Glomerular endothelial cell (primary cell): Measurements from ENCODE around the gene RALY. TPM values are rescaled to one million over a fixed set of nuclear protein-coding genes. Genes with fewer than 3 reads are reported as not detected.

Source experiments
- DNase-seq: peaks from one replicate; pipeline ENCODE4 v3.0.0-alpha.2; 2011; ENCODE audit warnings: low read depth, low spot score; ENCODE audit errors: extremely low read depth
- total RNA-seq: library from RNA; depleted of rRNA; stranded (reverse); fragments of >200 nt; gene quantifications from 2 replicates; pipeline ENCODE4 v1.2.3, GENCODE V29; 2015

Gene RALY
- total RNA-seq, 1 donor from 2014 or later: 170 TPM

- DNase-seq: no peak
These were observed 7.9 kb upstream of the RALY start for GRCh38 chr20:33985830-33986229.

DNA sequence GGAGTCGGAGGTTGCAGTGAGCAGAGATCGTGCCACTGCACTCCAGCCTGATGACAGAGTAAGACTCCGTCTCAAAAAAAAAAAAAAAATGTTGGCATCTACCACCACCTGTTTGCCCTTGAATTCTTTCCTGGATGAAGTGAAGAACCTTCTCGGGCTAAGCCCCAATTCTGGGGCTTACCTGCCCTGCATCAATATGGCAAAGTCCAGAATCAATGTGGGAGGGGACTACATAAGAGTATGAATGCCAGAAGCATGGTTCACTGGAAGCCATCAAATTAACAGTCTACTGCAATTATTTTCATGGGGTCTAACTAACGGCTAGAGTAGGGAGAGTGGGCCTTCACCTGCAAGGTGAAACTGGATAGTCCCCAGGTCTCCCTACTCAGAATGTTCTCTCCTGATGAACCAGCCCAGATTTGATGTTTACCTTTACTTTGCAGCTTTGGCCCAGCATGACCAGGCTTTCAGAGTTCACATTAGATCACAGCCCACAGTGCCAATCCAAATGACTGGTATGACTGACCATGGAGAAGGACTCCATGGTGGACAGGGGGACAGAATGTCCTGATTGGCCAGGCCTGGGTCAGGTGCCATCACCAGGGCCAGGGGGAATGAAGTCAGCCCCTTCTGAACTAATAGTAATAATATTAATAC is 7.0 kb upstream of the RALY start:
- DNase-seq: no peak

GRCh38 chr20:33990075-33990474 is 3.6 kb upstream of the RALY start:
- DNase-seq: no peak

DNA sequence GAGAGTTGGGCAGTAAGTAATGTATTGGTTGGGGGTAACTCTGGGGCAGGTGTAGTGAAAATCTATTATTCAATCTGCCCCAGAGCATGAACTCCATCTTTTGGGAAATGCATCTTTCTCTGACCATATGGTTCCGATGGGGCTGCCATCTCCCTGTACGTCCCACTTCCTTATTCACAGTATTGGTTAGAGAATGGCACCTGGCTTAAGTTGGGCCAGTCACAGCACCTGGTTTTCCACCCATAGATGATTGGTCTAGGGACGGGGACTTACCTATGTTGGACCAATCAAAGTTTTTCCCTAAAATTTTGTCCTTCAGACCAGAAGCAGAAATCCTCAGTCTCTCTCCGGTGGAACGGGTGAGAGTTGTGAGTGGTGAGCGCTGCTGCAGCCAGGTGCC is 2.2 kb upstream of the RALY start:
- no peak for DNase-seq

GRCh38 chr20:33992145-33992922 is 1.4 kb upstream of the RALY start:
- peak; percentile 3 for DNase-seq

GRCh38 chr20:33992923-33993575 is 662 bp upstream of the RALY start:
- DNase-seq: peak; percentile 88

DNA sequence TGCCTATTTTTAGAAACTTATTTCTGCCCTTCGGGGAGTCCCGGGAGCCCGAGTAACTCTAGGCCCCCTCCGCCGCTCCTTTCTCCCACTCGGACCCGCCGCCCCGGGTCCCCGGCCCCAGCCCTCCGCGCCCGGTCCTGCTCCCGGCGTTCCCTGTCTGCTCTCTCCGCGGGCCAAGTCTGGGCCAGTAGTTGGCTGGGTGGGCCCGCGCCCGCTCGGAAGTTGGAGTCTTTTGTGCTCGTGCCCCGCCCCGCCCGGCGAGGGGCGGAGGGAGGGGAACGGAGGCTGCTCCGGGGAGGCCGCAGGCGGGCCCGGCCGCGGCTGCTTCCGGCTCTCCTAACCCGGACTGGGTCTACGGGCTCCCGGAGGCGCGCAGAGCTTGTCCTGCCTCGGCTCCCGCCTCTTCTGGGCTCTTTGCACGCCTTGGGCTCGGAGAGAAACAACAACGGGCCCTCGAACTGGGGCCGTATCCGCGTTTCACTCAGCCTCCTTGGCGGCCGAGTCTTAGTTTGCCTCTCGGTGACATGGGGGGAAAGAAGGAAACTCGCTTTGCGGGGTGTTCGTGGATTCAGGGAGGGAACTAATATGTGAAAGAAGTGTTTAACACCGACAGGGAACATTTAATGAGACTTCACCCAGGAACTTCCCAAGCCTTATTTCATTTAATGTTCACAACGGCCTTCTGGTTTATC is 657 bp downstream of the RALY start:
- DNase-seq: no peak

GRCh38 chr20:33995053-33995831 is 1.5 kb downstream of the RALY start:
- no peak for DNase-seq

DNA sequence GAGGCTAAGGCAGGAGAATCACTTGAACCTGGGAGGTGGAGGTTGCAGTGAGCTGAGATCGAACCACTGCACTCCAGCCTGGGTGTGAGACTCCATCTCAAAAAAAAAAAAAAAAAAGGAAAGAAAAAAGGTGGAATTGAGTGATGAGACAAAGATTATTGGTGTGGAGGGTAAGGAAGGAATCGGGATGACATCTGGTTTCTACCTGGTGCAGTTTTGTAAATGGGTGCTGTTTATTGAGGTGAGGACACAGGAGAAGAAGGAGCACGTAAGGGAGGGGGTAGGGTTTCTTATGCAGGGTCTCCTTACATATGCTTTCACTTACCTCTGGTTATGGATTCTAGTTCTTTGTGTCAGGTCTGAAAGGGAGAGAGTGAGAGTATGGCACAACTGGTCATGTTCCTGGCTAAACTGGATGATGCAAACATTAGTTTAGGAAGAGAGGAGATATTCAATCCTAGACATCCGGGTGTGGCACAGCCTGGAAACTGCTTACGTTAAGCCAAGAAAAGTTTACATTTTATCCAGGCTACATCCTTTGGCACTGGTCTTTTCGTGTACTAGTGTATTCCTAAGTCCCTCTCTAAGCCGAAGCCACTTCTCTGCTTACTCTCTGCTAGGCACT is 5.4 kb downstream of the RALY start:
- DNase-seq: no peak

- DNase-seq: no peak
These were observed 7.7 kb downstream of the RALY start for GRCh38 chr20:34001378-34001777.

- no peak for DNase-seq
These were observed 10.5 kb downstream of the RALY start for GRCh38 chr20:34004227-34004626.

GRCh38 chr20:34004790-34005457 is 11.2 kb downstream of the RALY start:
- DNase-seq: no peak

- no peak for DNase-seq
These were observed 12.9 kb downstream of the RALY start for GRCh38 chr20:34006619-34007018.

GRCh38 chr20:34008477-34008876 is 14.8 kb downstream of the RALY start:
- DNase-seq: no peak

- DNase-seq: no peak
These were observed 16.8 kb downstream of the RALY start for GRCh38 chr20:34010405-34010931.

DNA sequence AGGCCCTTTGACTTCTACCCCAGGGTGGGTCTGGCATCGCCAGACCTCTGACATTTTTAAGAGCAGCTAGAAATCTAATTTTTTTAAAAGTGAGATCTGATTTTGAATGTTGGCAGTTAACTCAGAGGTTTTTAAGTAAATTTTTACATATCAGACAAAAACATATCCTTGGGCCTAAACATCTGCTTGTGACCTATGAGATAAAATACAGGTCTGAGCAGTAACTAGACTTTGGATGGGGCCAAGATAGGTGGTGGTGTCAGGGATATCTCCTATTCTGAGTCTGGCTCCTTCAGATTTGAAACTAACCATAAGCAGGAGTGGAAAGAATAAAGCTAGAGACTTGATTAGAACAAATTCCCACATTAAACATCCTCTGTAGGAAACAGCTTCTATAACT is 17.6 kb downstream of the RALY start:
- no peak for DNase-seq

DNA sequence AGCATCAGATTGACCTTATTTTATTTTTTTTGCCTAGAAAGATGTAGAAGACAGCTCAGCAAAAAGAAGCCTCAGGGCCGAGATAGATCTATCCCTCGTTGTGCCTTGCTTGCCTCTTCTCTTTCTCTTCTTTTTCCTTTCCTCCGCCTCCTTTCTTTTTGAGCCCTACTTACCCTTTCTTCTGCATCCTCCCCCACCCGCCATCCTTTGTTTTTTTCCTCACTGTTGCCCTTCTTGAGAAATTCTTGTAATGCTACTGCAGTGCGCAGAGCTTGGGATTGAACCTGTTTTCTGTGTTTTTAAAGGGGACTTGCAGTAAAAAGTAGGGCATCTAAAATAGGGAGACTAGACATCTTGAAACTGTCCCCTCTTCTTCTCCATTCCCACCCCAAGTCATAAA is 18.6 kb downstream of the RALY start:
- no peak for DNase-seq

DNA sequence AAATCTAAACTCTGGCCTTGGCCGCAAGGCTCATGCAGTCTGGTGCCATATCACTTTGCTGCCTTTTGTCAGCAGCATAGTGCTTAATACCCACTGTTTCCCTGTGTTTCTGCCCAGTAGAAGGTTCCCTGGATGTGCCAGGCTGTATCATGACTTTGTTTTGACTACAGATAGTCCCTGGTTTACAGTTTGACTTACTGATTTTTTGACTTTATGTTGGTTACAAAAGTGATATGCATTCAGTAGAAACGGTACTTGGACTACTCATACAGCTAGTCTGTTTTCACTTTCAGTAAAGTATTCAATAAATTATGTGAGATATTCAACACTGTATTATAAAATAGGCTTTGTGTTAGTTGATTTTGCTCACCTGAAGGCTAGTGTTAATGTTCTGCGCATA is 19.0 kb downstream of the RALY start:
- DNase-seq: no peak

GRCh38 chr20:34013554-34013953 is 19.8 kb downstream of the RALY start:
- no peak for DNase-seq
